Nephron progenitor cell (in vitro differentiated cells): ENCODE results near the gene NUP153.

ENCODE experiments used
- DNase-seq: peaks from one replicate; pipeline ENCODE4 v3.0.0; 2021
- H3K27ac Mint-ChIP-seq: 2 replicates; pipeline ENCODE4 v1.8.0; 2021; ENCODE audit warnings: mild to moderate bottlenecking, moderate library complexity, mixed read lengths
- H3K27me3 Mint-ChIP-seq: 2 replicates; pipeline ENCODE4 v1.8.0; 2021; ENCODE audit warnings: mild to moderate bottlenecking, low read depth, mixed read lengths; ENCODE audit not compliant: poor library complexity
- H3K36me3 Mint-ChIP-seq: 2 replicates; pipeline ENCODE4 v1.8.0; 2021; ENCODE audit warnings: low read depth, mixed read lengths
- H3K4me1 Mint-ChIP-seq: 2 replicates; pipeline ENCODE4 v1.8.0; 2021; ENCODE audit warnings: mixed read lengths
- H3K4me3 Mint-ChIP-seq: 2 replicates; pipeline ENCODE4 v1.8.0; 2021; ENCODE audit warnings: mild to moderate bottlenecking, moderate library complexity, mixed read lengths
- H3K9me3 Mint-ChIP-seq: 2 replicates; pipeline ENCODE4 v1.8.0; 2021; ENCODE audit warnings: mild to moderate bottlenecking, moderate library complexity, mixed read lengths
- CTCF ChIP-seq: fragments of 200-600 bp; sonication (generic); IDR thresholded peaks from 2 replicates; pipeline ENCODE4 v1.5.0; 2021; ENCODE audit warnings: antibody characterized with exemption

The NUP153 gene

GRCh38 chr6:17677602-17678001 is 29.1 kb downstream of the NUP153 start:
- Mint-ChIP-seq H3K27ac (peak overlapping the region; percentile 78), H3K27me3 (no peaks in the 10 kb centered on the region), H3K4me1 (no peaks in the 10 kb centered on the region), H3K9me3 (peaks cover 9% of the 10 kb centered on the region), H3K36me3 (peaks cover 74% of the 10 kb centered on the region), H3K4me3 (no peak overlapping the region)
- TF ChIP-seq CTCF: no peak
- no peak for DNase-seq

- Mint-ChIP-seq H3K27me3 (no peaks in the 10 kb centered on the region), H3K4me3 (no peak overlapping the region), H3K4me1 (no peaks in the 10 kb centered on the region), H3K27ac (no peak overlapping the region), H3K36me3 (peaks cover 75% of the 10 kb centered on the region), H3K9me3 (peaks cover 14% of the 10 kb centered on the region)
- no peak for DNase-seq
- no peak for TF ChIP-seq CTCF
Measured at GRCh38 chr6:17673543-17674254, 33.0 kb downstream of the NUP153 start.

GRCh38 chr6:17672064-17672718 is 34.5 kb downstream of the NUP153 start:
- Mint-ChIP-seq H3K36me3 (peaks cover 80% of the 10 kb centered on the region), H3K4me1 (no peaks in the 10 kb centered on the region), H3K27ac (no peak overlapping the region), H3K4me3 (no peak overlapping the region), H3K9me3 (peaks cover 14% of the 10 kb centered on the region), H3K27me3 (no peaks in the 10 kb centered on the region)
- TF ChIP-seq CTCF: no peak
- no peak for DNase-seq

GRCh38 chr6:17666646-17667045 is 40.1 kb downstream of the NUP153 start:
- peaks cover 4% of the 10 kb centered on the region for H3K9me3 Mint-ChIP-seq
- no peak overlapping the region for H3K27ac Mint-ChIP-seq
- no peak for TF ChIP-seq CTCF
- DNase-seq: no peak
- H3K36me3 Mint-ChIP-seq: peaks cover 87% of the 10 kb centered on the region
- peaks cover 2% of the 10 kb centered on the region for H3K27me3 Mint-ChIP-seq
- H3K4me3 Mint-ChIP-seq: no peak overlapping the region
- no peaks in the 10 kb centered on the region for H3K4me1 Mint-ChIP-seq

- peaks cover 2% of the 10 kb centered on the region for H3K27me3 Mint-ChIP-seq
- DNase-seq: no peak
- no peak overlapping the region for H3K27ac Mint-ChIP-seq
- H3K4me1 Mint-ChIP-seq: no peaks in the 10 kb centered on the region
- no peak for TF ChIP-seq CTCF
- peaks cover 85% of the 10 kb centered on the region for H3K36me3 Mint-ChIP-seq
- H3K9me3 Mint-ChIP-seq: no peaks in the 10 kb centered on the region
- H3K4me3 Mint-ChIP-seq: no peak overlapping the region
Measured at GRCh38 chr6:17665132-17665531, 41.6 kb downstream of the NUP153 start.

- H3K27ac Mint-ChIP-seq: peak overlapping the region; percentile 69
- no peak for TF ChIP-seq CTCF
Measured at GRCh38 chr6:17663226-17663625, 43.5 kb downstream of the NUP153 start.

More at GRCh38 chr6:17663226-17663625, 43.5 kb downstream of the NUP153 start:
- Mint-ChIP-seq H3K27me3 (peaks cover 2% of the 10 kb centered on the region), H3K36me3 (peaks cover 83% of the 10 kb centered on the region), H3K9me3 (no peaks in the 10 kb centered on the region), H3K4me1 (no peaks in the 10 kb centered on the region), H3K4me3 (no peak overlapping the region)
- DNase-seq: no peak
